Astrocyte (in vitro differentiated cells and primary cell): ENCODE data around the gene NEURL1.

Experiments
- CTCF ChIP-seq: IDR thresholded peaks from 2 replicates; pipeline ENCODE4 v1.5.1; 2011; ENCODE audit warnings: low read depth, mild to moderate bottlenecking, inconsistent platforms, low read length, moderate library complexity; ENCODE audit not compliant: insufficient read depth
- EZH2 ChIP-seq: IDR thresholded peaks from 2 replicates; pipeline ENCODE4 v1.6.1; 2012; ENCODE audit warnings: mild to moderate bottlenecking, low read length, inconsistent platforms; ENCODE audit not compliant: insufficient read depth

- TF ChIP-seq CTCF (no peak), EZH2 (no peak)
These were observed 143.5 kb downstream of the NEURL1 start for GRCh38 chr10:103637011-103637410.
